Heart left ventricle (tissue), 13 donors: ENCODE measurements around the gene COL4A6.

ENCODE experiments used
- POLR2A ChIP-seq, 2 donors: fragments of 450-650 bp; IDR thresholded peaks; one replicate each; pipeline ENCODE4 v1.6.1; 2017; ENCODE audit warnings: antibody characterized with exemption in 2 of 2, mild to moderate bottlenecking in 2 of 2, moderate library complexity in 2 of 2
- TF ChIP-seq, protein P1 (sequence below), 12 donors: fragments of 200-600 bp; sonication (generic) in 4 of 12; IDR thresholded peaks; one replicate each; pipeline versions ENCODE4 v1.5.0 to v1.8.0; 2018 to 2022; ENCODE audit warnings: antibody characterized with exemption in 12 of 12, mild to moderate bottlenecking in 5 of 12
- donor health status: ischemic (EF 13 %, LVEDD 7.1; RV severe dilation, severe dysfunction).
- donor health status: DM: no; HTN: yes; CAD: no.
- donor health status: DM: no; HTN: no; CAD: no.
- donor health status: ischemic (EF 25% LVEDD 6.9; RV normal size, moderate dysfunction).
- donor health status: ischemic (EF 25% LVEDD 5.7; RV mildly dilated, moderate dysfunction).
- donor health status: ischemic (EF 35%, LVEDD 5.7; RV mildly dilated, moderate dysfunction).
- donor health status: nonischemic (EF 11% LVEDD 7.7; RV severe dilation, severe dysfunction).
- donor health status: DM: yes; HTN: yes; CAD: no.
- donor health status: PGD.
- donor health status: ischemic (EF 29% LVEDD 5.4; RV normal size, mild dysfunction).
- donor health status: nonischemic (EF 23%, LVEDD 6.1; RV moderate dilation, normal function).

DNA sequence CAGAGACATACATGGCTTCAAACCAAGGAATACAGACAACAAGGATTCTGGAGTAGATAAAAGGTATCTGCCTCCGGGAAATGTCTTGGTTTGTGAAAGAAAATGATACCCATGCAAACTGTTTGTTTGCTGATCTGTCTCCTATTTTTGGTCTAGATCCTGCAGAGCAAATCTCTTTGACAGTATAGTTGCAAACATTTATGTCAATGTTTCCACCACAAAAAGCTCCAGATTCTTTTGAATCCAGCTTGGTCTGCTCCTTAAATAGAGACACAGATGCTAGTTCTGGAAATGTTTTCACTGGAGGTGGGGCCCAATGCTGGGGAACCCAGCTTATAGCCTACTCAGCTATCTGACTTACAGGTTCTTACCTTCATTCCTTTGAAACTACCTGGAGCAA is 226.9 kb downstream of the COL4A6 start:
- TF ChIP-seq, protein P1, sequence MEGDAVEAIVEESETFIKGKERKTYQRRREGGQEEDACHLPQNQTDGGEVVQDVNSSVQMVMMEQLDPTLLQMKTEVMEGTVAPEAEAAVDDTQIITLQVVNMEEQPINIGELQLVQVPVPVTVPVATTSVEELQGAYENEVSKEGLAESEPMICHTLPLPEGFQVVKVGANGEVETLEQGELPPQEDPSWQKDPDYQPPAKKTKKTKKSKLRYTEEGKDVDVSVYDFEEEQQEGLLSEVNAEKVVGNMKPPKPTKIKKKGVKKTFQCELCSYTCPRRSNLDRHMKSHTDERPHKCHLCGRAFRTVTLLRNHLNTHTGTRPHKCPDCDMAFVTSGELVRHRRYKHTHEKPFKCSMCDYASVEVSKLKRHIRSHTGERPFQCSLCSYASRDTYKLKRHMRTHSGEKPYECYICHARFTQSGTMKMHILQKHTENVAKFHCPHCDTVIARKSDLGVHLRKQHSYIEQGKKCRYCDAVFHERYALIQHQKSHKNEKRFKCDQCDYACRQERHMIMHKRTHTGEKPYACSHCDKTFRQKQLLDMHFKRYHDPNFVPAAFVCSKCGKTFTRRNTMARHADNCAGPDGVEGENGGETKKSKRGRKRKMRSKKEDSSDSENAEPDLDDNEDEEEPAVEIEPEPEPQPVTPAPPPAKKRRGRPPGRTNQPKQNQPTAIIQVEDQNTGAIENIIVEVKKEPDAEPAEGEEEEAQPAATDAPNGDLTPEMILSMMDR (IDR thresholded peaks at IDR 0.05) = no peak
- no peak for TF ChIP-seq POLR2A (IDR thresholded peaks at IDR 0.05)
